SK-N-SH treated with all-trans-retinoic acid at 6 μM for 48 hours (cell line): ENCODE measurements around the gene FBXL17.

Experiments
- ATAC-seq: fragments of 200-7000 bp; cut with Tn5 transposase; 3 replicates; pipeline ENCODE4 v1.9.1; 2020; ENCODE audit warnings: mild to moderate bottlenecking, moderate library complexity
- ARNTL ChIP-seq: fragments of 450-650 bp; formaldehyde crosslinking; IDR thresholded peaks from 2 replicates; pipeline ENCODE4 v1.5.0; 2020; ENCODE audit warnings: low read depth, mild to moderate bottlenecking, moderate library complexity, borderline replicate concordance
- BACH2 ChIP-seq: fragments of 250-450 bp; sonication (Bioruptor Pico); IDR thresholded peaks from 2 replicates; pipeline ENCODE4 v1.9.0; 2021; ENCODE audit warnings: mild to moderate bottlenecking, borderline replicate concordance
- CSDC2 ChIP-seq: fragments of 250-450 bp; sonication (Bioruptor Pico); IDR thresholded peaks from 2 replicates; pipeline ENCODE4 v1.5.0; 2020; ENCODE audit warnings: mild to moderate bottlenecking, moderate library complexity
- CSRNP3 ChIP-seq: fragments of 250-450 bp; sonication (Bioruptor Pico); IDR thresholded peaks from 2 replicates; pipeline ENCODE4 v1.5.1; 2021; ENCODE audit warnings: mild to moderate bottlenecking, moderate library complexity
- ESRRG ChIP-seq: fragments of 250-450 bp; sonication (Bioruptor Pico); IDR thresholded peaks from 2 replicates; pipeline ENCODE4 v1.6.1; 2021; ENCODE audit warnings: mild to moderate bottlenecking
- ISL1 ChIP-seq: fragments of 250-450 bp; sonication (Bioruptor Pico); IDR thresholded peaks from 2 replicates; pipeline ENCODE4 v2.1.2; 2022; ENCODE audit warnings: mild to moderate bottlenecking, moderate library complexity
- OSR1 ChIP-seq: fragments of 250-450 bp; sonication (Bioruptor Pico); IDR thresholded peaks from 2 replicates; pipeline ENCODE4 v1.8.0; 2022; ENCODE audit warnings: moderate library complexity, mild to moderate bottlenecking, inconsistent platforms
- PATZ1 ChIP-seq: fragments of 250-450 bp; sonication (Bioruptor Pico); IDR thresholded peaks from 2 replicates; pipeline ENCODE4 v1.8.0; 2020; ENCODE audit warnings: mild to moderate bottlenecking, moderate library complexity, borderline replicate concordance
- POU6F1 ChIP-seq: fragments of 250-450 bp; sonication (Bioruptor Pico); IDR thresholded peaks from 2 replicates; pipeline ENCODE4 v1.8.0; 2021; ENCODE audit warnings: low read depth, mild to moderate bottlenecking, moderate library complexity, borderline replicate concordance
- PPARA ChIP-seq: fragments of 250-450 bp; sonication (Bioruptor Pico); IDR thresholded peaks from 2 replicates; pipeline ENCODE4 v1.5.0; 2020; ENCODE audit warnings: mild to moderate bottlenecking, borderline replicate concordance
- RARB ChIP-seq: fragments of 250-450 bp; sonication (Bioruptor Pico); IDR thresholded peaks from 2 replicates; pipeline ENCODE4 v1.8.0; 2021; ENCODE audit warnings: mild to moderate bottlenecking, moderate library complexity
- SNAI2 ChIP-seq: fragments of 250-450 bp; sonication (Bioruptor Pico); IDR thresholded peaks from 2 replicates; pipeline ENCODE4 v1.5.0; 2020; ENCODE audit warnings: mild to moderate bottlenecking, moderate library complexity
- TCF4 ChIP-seq: fragments of 250-450 bp; sonication (Bioruptor Pico); IDR thresholded peaks from 2 replicates; pipeline ENCODE4 v1.8.0; 2021; ENCODE audit warnings: mild to moderate bottlenecking, moderate library complexity, borderline replicate concordance
- TOX ChIP-seq: fragments of 250-450 bp; sonication (Bioruptor Pico); IDR thresholded peaks from 2 replicates; pipeline ENCODE4 v1.8.0; 2021; ENCODE audit warnings: mild to moderate bottlenecking, moderate library complexity, borderline replicate concordance
- TSHZ2 ChIP-seq: fragments of 250-450 bp; sonication (Bioruptor Pico); IDR thresholded peaks from 2 replicates; pipeline ENCODE4 v1.5.0; 2020; ENCODE audit warnings: mild to moderate bottlenecking, moderate library complexity
- ZC3H10 ChIP-seq: fragments of 250-450 bp; sonication (Bioruptor Pico); IDR thresholded peaks from 2 replicates; pipeline ENCODE4 v1.5.1; 2021; ENCODE audit warnings: mild to moderate bottlenecking, moderate library complexity
- ZFP30 ChIP-seq: fragments of 450-650 bp; formaldehyde crosslinking; IDR thresholded peaks from 2 replicates; pipeline ENCODE4 v1.5.0; 2022; ENCODE audit warnings: mild to moderate bottlenecking, moderate library complexity
- ZNF565 ChIP-seq: fragments of 450-650 bp; formaldehyde crosslinking; conservative IDR thresholded peaks from 2 replicates; pipeline ENCODE4 v1.5.0; 2020; ENCODE audit warnings: low read depth, mild to moderate bottlenecking, moderate library complexity
- ZNF70 ChIP-seq: fragments of 450-650 bp; formaldehyde crosslinking; IDR thresholded peaks from 2 replicates; pipeline ENCODE4 v1.5.0; 2020; ENCODE audit warnings: mild to moderate bottlenecking, moderate library complexity
- ZNF8 ChIP-seq: fragments of 450-650 bp; formaldehyde crosslinking; IDR thresholded peaks from 2 replicates; pipeline ENCODE4 v1.5.0; 2020; ENCODE audit warnings: mild to moderate bottlenecking, moderate library complexity

FBXL17 gene

GRCh38 chr5:108381954-108382783 is at the start of gene FBXL17:
TSS of gene FBXL17 (minus strand) at chr5:108382098.
- no peak for TF ChIP-seq PPARA (CRISPR knock-in tag)
- TF ChIP-seq TSHZ2: peak; percentile 26; the same call in 1 of the 2 replicates
- 0 out of 2 replicates have a peak, but pooled peaks have one; percentile 70 for TF ChIP-seq SNAI2 (CRISPR knock-in tag)
- no peak for TF ChIP-seq ARNTL (CRISPR knock-in tag)
- TF ChIP-seq ZC3H10 (CRISPR knock-in tag): no peak
- TF ChIP-seq ESRRG (CRISPR knock-in tag): no peak
- no peak for TF ChIP-seq TOX
- no peak for TF ChIP-seq PATZ1 (CRISPR knock-in tag)
- TF ChIP-seq, all 23 proteins: peak for 2
- peak; percentile 72 for ATAC-seq

- TF ChIP-seq BACH2 (CRISPR knock-in tag): no peak
- TF ChIP-seq ZFP30 (CRISPR knock-in tag): no peak
- no peak for TF ChIP-seq POU6F1
- no peak for TF ChIP-seq CSRNP3
- TF ChIP-seq ARNTL (CRISPR knock-in tag): no peak
- TF ChIP-seq TOX: no peak
- TF ChIP-seq CSDC2 (CRISPR knock-in tag): no peak
- TF ChIP-seq TCF4 (CRISPR knock-in tag): no peak
- no peak for TF ChIP-seq PPARA (CRISPR knock-in tag)
- TF ChIP-seq ISL1 (CRISPR knock-in tag): no peak
- no peak for TF ChIP-seq RARB (CRISPR knock-in tag)
- no peak for TF ChIP-seq ESRRG (CRISPR knock-in tag)
- no peak for TF ChIP-seq OSR1 (CRISPR knock-in tag)
- no peak for TF ChIP-seq ZNF70 (CRISPR knock-in tag)
- no peak for TF ChIP-seq ZC3H10 (CRISPR knock-in tag)
- peak; percentile 64 for ATAC-seq
Observed at GRCh38 chr5:108430931-108431608, 49.2 kb upstream of the FBXL17 start.

- ATAC-seq: no peak
- TF ChIP-seq ZFP30 (CRISPR knock-in tag) (no peak), ARNTL (CRISPR knock-in tag) (no peak), ZNF565 (CRISPR knock-in tag) (no peak), POU6F1 (no peak), BACH2 (CRISPR knock-in tag) (no peak), CSDC2 (CRISPR knock-in tag) (no peak), OSR1 (CRISPR knock-in tag) (no peak), ZNF70 (CRISPR knock-in tag) (no peak), TCF4 (CRISPR knock-in tag) (no peak), TSHZ2 (no peak), RARB (CRISPR knock-in tag) (no peak), ZC3H10 (CRISPR knock-in tag) (no peak), CSRNP3 (no peak), ZNF8 (CRISPR knock-in tag) (no peak), SNAI2 (CRISPR knock-in tag) (no peak)
Observed at GRCh38 chr5:108421713-108422112, 39.8 kb upstream of the FBXL17 start.
